Measurements from ENCODE around the gene STOML1. TPM values are rescaled to one million over a fixed set of nuclear protein-coding genes. Genes with fewer than 3 reads are reported as not detected.
A peak's percentile ranks its signal among the peaks of the same experiment; 100 is the strongest.

STOML1 gene
- polyA plus RNA-seq, 3 donors, result 3.8 to 5.1 (median 4.7) TPM

- H3K4me3 Mint-ChIP-seq, result no peak overlapping the region
- Histone ChIP-seq H3K4me3 (replicated peaks in 1 of 3; ENCODE audit: low read depth in 2 of 3, low read length in 3 of 3) (peak overlapping the region in 1 of 3 experiments; percentile 94), H3K36me3 (replicated peaks in 1 of 2; ENCODE audit: control insufficient read depth in 1 of 2, insufficient read depth in 2 of 2, low read length in 2 of 2) (peaks cover 7 to 10% of the 10 kb centered on the region in 2 donors), H3K9ac (ENCODE audit: insufficient read depth, low read length, poor library complexity, severe bottlenecking) (no peak overlapping the region), H4K20me1 (ENCODE audit: insufficient read depth, low read length) (peaks cover 14% of the 10 kb centered on the region), H3K9me3 (replicated peaks in 1 of 2; ENCODE audit: control insufficient read depth in 1 of 2, insufficient read depth in 1 of 2, low read length in 2 of 2) (no peaks in the 10 kb centered on the region), H3K79me2 (ENCODE audit: insufficient read depth, low read length) (peaks cover 52% of the 10 kb centered on the region), H3K4me1 (ENCODE audit: control insufficient read depth in 1 of 2, insufficient read depth in 2 of 2, low read length in 2 of 2) (peaks cover 45 to 65% of the 10 kb centered on the region in 2 donors), H2AFZ (ENCODE audit: insufficient read depth, low read depth, low read length, poor library complexity, severe bottlenecking) (no peak overlapping the region), H3K27ac (ENCODE audit: low read depth in 1 of 2, low read length in 2 of 2) (no peak overlapping the region), H3K27me3 (ENCODE audit: control insufficient read depth in 2 of 2, insufficient read depth in 2 of 2, low read length in 2 of 2) (no peaks in the 10 kb centered on the region), H3K4me2 (replicated peaks; ENCODE audit: extremely low read depth, low read length, poor library complexity, severe bottlenecking) (peak overlapping the region; percentile 98)
- H3K27me3 Mint-ChIP-seq (ENCODE audit: low read depth in 3 of 3), result peaks cover 0 to 2% (median 0%) of the 10 kb centered on the region in 3 donors
- WGBS (ENCODE audit: insufficient coverage), result 96% methylated on average over 9 of the region's 10 CpGs
- H3K9me3 Mint-ChIP-seq, result peaks cover 0 to 3% (median 0%) of the 10 kb centered on the region in 7 donors
- no peak for TF ChIP-seq CTCF (IDR thresholded peaks at IDR 0.05)
- H3K36me3 Mint-ChIP-seq, result peaks cover 6 to 11% of the 10 kb centered on the region in 2 donors
- intact Hi-C loops (cut with micrococcal nuclease), result loop anchor here in 1 of 2 donors (10.0 kb wide), 1 partner anchor 1451 kb away; no protein-coding TSS in a partner anchor
- DNase-seq, result no peak
- H3K27ac Mint-ChIP-seq, result peak overlapping the region in 4 of 7 donors; percentile 20 to 96 (median 92)
- H3K4me1 Mint-ChIP-seq, result peaks cover 54% of the 10 kb centered on the region
Measured at GRCh38 chr15:73993211-73993994, 1.3 kb upstream of the STOML1 start.

DNA sequence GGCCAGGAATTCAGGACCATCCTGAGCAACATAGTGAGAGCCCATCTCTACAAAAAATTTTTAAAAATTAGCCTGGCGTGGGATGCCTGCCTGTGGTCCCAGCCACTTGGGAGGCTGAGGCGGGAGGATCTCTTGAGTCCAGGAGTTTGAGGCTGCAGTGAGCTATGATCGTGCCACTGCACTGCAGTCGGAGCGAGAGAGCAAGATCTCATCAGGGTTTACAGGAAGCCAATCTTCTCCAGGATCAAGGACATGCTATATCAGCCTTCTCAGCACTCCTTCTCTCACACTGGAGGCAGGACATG lies 451 bp upstream of the STOML1 start:
- H3K36me3 ChIP-seq (replicated peaks in 1 of 2; ENCODE audit: control insufficient read depth in 1 of 2, insufficient read depth in 2 of 2, low read length in 2 of 2), result peaks cover 0 to 8% of the 10 kb centered on the region in 2 donors
- Mint-ChIP-seq H3K4me3 (peak overlapping the region in 1 of 2 donors; percentile 76), H3K27ac (peak overlapping the region in 3 of 7 donors; percentile 70 to 80 (median 76)), H3K27me3 (ENCODE audit: low read depth in 3 of 3) (peaks cover 0 to 2% (median 0%) of the 10 kb centered on the region in 3 donors), H3K4me1 (peaks cover 48% of the 10 kb centered on the region), H3K36me3 (peaks cover 2 to 4% of the 10 kb centered on the region in 2 donors), H3K9me3 (peaks cover 0 to 3% (median 0%) of the 10 kb centered on the region in 7 donors)
- intact Hi-C loops (cut with micrococcal nuclease), result loop anchor here in 1 of 2 donors (10.0 kb wide), 1 partner anchor 1452 kb away; no protein-coding TSS in a partner anchor
- 85% methylated on average over 5 of the region's 5 CpGs for WGBS (ENCODE audit: insufficient coverage)
- H3K4me3 ChIP-seq (replicated peaks in 1 of 3; ENCODE audit: low read depth in 2 of 3, low read length in 3 of 3), result peak overlapping the region in 1 of 3 experiments; percentile 91
- peak overlapping the region; percentile 99 for H3K4me2 ChIP-seq (replicated peaks; ENCODE audit: extremely low read depth, low read length, poor library complexity, severe bottlenecking)
- peak overlapping the region; percentile 77 for H3K9ac ChIP-seq (ENCODE audit: insufficient read depth, low read length, poor library complexity, severe bottlenecking)
- peaks cover 43% of the 10 kb centered on the region for H3K79me2 ChIP-seq (ENCODE audit: insufficient read depth, low read length)
- H3K27me3 ChIP-seq (ENCODE audit: control insufficient read depth in 2 of 2, insufficient read depth in 2 of 2, low read length in 2 of 2), result no peaks in the 10 kb centered on the region
- DNase-seq, result no peak
- peaks cover 41 to 57% of the 10 kb centered on the region in 2 donors for H3K4me1 ChIP-seq (ENCODE audit: control insufficient read depth in 1 of 2, insufficient read depth in 2 of 2, low read length in 2 of 2)
- H4K20me1 ChIP-seq (ENCODE audit: insufficient read depth, low read length), result peaks cover 5% of the 10 kb centered on the region
- H3K27ac ChIP-seq (ENCODE audit: low read depth in 1 of 2, low read length in 2 of 2), result peak overlapping the region in 1 of 2 donors; percentile 56
- peak overlapping the region; percentile 99 for H2AFZ ChIP-seq (ENCODE audit: insufficient read depth, low read depth, low read length, poor library complexity, severe bottlenecking)
- no peaks in the 10 kb centered on the region for H3K9me3 ChIP-seq (replicated peaks in 1 of 2; ENCODE audit: control insufficient read depth in 1 of 2, insufficient read depth in 1 of 2, low read length in 2 of 2)
- peak; percentile 57 for TF ChIP-seq CTCF (IDR thresholded peaks at IDR 0.05)
